ENCODE results near the gene PPIA.

GRCh38 chr7:44802418-44803025, 6.0 kb downstream of the PPIA start:
- TF ChIP-seq CTCF (conservative IDR thresholded peaks at IDR 0.05; ENCODE audit: low read depth, low read length) = no peak
- no peak for TF ChIP-seq EZH2 (IDR thresholded peaks at IDR 0.05; ENCODE audit: borderline replicate concordance, low read depth, low read length, poor library complexity, severe bottlenecking)
